ENCODE measurements around the gene NDUFA6.

The NDUFA6 gene

GRCh38 chr22:42086051-42086450, 4.5 kb downstream of the NDUFA6 start:
- no peak for DNase-seq (ENCODE audit: low read depth)

GRCh38 chr22:42084874-42085273, 5.7 kb downstream of the NDUFA6 start:
- TF ChIP-seq CTCF (IDR thresholded peaks at IDR 0.05; ENCODE audit: low read length, missing control alignments), result no peak
- no peak for DNase-seq (ENCODE audit: low read depth)
- no peak overlapping the region for H3K4me3 ChIP-seq (replicated peaks; ENCODE audit: low read depth, low read length)

More at GRCh38 chr22:42086051-42086450, 4.5 kb downstream of the NDUFA6 start:
- no peak overlapping the region for H3K4me3 ChIP-seq (replicated peaks; ENCODE audit: low read depth, low read length)
- no peak for TF ChIP-seq CTCF (IDR thresholded peaks at IDR 0.05; ENCODE audit: low read length, missing control alignments)

GRCh38 chr22:42083119-42083518, 7.5 kb downstream of the NDUFA6 start:
- no peak for TF ChIP-seq CTCF (IDR thresholded peaks at IDR 0.05; ENCODE audit: low read length, missing control alignments)
- no peak for DNase-seq (ENCODE audit: low read depth)
- no peak overlapping the region for H3K4me3 ChIP-seq (replicated peaks; ENCODE audit: low read depth, low read length)

- peak overlapping the region; percentile 62 for H3K4me3 ChIP-seq (replicated peaks; ENCODE audit: low read depth, low read length)
- DNase-seq (ENCODE audit: low read depth), result peak; percentile 60
- TF ChIP-seq CTCF (IDR thresholded peaks at IDR 0.05; ENCODE audit: low read length, missing control alignments), result no peak
These were observed 10.3 kb downstream of the NDUFA6 start for GRCh38 chr22:42080287-42080686.

GRCh38 chr22:42079319-42080251, 11.0 kb downstream of the NDUFA6 start, which contains the start of gene SMDT1:
Gene SMDT1, plus strand, starts transcription at chr22:42079700. Its CDS starts 69 bp downstream, at chr22:42079769.
- TF ChIP-seq CTCF (IDR thresholded peaks at IDR 0.05; ENCODE audit: low read length, missing control alignments), result no peak
- H3K4me3 ChIP-seq (replicated peaks; ENCODE audit: low read depth, low read length), result peak within 1 kb of the TSS; percentile 62
- DNase-seq (ENCODE audit: low read depth), result peak; percentile 99

- peak overlapping the region; percentile 62 for H3K4me3 ChIP-seq (replicated peaks; ENCODE audit: low read depth, low read length)
- peak; percentile 34 for DNase-seq (ENCODE audit: low read depth)
- no peak for TF ChIP-seq CTCF (IDR thresholded peaks at IDR 0.05; ENCODE audit: low read length, missing control alignments)
These were observed 11.9 kb downstream of the NDUFA6 start for GRCh38 chr22:42078469-42079318.

All from fibroblast of pulmonary artery (primary cell).